Effector CD8-positive, alpha-beta T cell (primary cell): Measurements from ENCODE around the gene CCDC51.
"Not testable (repeated sequence)": the region's sequence is repeated elsewhere in the genome, so short reads cannot be mapped to it uniquely, and the experiment has no call there.

Experiments used
- DNase-seq: peaks from one replicate; lab custom pipeline; 2025; lab: John Stamatoyannopoulos, UW

The CCDC51 gene

DNA sequence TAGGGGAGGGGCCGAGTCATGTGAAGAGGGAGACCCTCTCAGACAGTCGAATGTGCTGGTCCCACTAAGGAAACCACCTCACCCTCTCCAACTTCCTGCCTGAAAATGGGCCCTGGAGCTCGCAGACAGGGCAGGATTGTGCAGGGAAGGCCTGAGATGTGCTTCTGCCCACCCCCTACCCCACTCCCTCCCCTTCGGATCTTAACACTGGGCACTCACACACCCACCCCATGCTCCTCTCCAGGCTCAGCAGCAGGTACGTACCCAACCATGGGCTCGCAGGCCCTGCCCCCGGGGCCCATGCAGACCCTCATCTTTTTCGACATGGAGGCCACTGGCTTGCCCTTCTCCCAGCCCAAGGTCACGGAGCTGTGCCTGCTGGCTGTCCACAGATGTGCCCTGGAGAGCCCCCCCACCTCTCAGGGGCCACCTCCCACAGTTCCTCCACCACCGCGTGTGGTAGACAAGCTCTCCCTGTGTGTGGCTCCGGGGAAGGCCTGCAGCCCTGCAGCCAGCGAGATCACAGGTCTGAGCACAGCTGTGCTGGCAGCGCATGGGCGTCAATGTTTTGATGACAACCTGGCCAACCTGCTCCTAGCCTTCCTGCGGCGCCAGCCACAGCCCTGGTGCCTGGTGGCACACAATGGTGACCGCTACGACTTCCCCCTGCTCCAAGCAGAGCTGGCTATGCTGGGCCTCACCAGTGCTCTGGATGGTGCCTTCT is 26.6 kb upstream of the CCDC51 start:
- DNase-seq = peak; percentile 41

DNA sequence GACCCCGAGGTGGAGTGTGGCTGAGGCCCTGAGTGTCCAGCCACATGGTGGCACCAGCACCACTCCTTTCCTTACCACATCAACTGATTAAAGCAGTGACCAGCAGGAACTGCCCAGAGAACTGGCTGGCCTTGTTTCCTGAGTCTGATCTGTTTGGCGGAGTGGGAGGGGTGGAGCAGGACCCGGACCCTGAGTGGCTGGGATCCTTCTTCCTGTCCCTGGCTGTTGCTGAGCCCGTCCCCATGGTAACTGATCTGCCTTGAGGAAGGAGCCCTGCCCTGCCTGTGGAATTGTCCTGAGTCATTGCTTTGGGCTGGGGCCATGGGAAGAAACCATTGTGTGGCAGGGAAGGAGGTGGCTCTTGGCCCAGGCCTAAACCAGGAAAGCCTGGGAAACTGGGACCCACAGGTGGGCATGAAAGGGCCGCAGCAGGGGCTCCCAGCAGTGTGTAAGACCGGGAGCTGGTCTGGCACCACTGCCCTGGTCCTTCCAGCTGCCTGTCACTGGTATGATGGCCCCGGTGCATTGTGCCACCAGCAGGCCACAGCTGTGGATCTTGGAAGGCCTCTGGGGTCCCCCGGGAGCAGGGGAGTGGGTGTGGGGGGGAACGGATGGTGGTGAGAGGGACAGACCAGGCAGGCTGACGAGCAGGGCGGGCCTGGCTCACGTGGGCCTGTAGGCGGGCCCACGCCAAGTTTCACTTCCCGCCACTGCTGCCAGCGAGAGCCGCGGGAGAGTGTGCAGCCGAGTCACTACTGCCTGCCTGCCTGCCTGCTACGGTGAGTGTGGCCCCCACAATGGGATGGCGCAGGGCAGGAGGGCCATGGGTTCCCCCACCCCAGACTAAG is 25.8 kb upstream of the CCDC51 start:
- peak; percentile 46 for DNase-seq

DNA sequence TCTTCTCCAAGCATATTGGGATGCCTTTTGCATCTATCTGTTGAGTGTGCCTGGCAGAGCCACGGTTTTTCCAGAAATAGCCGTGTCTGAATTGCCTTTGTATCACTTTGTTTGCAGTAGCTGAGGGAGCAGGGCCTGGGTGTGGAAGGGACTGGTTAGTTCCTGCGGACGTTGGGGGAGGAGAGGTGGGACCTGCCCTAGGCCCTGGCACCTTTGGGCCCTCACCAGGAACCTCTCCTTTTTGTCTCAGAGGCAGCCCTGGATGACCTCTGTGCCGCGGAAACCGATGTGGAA is 25.3 kb upstream of the CCDC51 start:
- DNase-seq = no peak

GRCh38 chr3:48464713-48465221 is 24.8 kb upstream of the CCDC51 start:
- no peak for DNase-seq

DNA sequence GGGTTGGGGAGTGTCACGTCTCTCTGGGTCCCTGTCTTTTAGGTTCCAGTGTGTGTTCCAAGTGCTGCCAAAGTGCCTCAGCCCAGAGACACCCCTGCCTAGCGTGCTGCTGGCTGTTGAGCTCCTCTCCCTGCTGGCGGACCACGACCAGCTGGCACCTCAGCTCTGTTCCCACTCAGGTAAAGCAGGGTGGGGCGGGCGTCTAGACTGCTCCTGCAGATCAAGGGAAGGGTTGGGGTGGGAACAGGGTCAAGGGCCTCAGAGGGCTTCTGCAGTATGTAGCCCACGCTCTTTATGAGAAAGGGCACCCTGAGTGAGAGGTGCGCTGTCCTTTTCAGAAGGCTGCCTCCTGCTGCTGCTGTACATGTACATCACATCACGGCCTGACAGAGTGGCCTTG is 23.8 kb upstream of the CCDC51 start:
- no peak for DNase-seq

GRCh38 chr3:48461767-48462166 is 21.8 kb upstream of the CCDC51 start:
- not testable (repeated sequence) for DNase-seq

GRCh38 chr3:48460517-48460902 is 20.6 kb upstream of the CCDC51 start:
- DNase-seq = no peak

DNA sequence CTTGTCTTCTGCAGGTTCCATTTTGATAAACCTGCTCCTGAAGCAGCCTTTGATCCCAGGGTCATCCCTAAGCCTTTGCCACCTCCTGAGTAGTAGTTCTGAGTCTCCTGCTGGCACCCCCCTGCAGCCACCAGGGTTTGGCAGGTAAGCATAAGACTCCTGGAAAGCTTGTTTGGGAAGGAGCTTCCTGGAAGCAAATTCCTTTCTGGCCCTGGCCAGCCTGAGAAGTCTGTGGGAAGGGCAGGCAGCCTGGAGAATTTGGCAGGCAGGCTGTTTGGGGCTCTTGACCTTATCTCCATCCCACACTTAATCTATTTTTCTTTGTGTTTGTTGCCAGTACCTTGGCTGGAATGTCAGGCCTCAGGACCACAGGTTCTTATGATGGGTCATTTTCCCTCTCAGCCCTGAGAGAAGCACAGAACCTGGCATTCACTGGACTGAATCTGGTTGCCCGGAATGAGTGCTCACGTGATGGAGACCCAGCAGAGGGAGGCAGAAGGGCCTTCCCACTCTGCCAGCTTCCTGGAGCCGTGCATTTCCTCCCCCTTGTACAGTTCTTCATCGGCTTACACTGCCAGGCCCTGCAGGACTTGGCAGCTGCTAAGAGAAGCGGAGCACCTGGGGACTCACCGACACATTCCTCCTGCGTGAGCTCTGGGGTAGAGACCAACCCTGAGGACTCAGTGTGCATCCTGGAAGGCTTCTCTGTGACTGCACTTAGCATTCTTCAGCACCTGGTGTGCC is 20.0 kb upstream of the CCDC51 start:
- DNase-seq = no peak

GRCh38 chr3:48459331-48459730 is 19.4 kb upstream of the CCDC51 start:
- DNase-seq = no peak

DNA sequence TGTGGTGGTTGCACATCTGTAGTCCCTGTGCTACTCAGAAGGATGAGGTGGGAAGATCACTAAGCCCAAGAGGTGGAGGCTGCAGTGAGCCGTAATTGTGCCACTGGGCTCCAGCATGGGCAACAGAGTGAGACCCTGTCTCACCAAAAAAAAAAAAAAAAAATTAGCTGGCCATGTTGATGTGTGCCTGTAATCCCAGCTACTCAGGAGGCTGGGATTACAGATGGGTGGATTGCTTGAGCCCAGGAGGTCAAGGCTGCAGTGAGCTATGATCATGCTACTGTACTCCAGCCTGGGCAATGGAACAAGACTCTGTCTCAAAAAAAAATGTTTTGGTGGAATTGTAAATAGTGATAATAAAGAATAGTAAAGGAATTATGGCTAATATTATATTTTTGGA is 16.5 kb upstream of the CCDC51 start:
- no peak for DNase-seq

GRCh38 chr3:48451270-48451669 is 11.4 kb upstream of the CCDC51 start:
- no peak for DNase-seq

DNA sequence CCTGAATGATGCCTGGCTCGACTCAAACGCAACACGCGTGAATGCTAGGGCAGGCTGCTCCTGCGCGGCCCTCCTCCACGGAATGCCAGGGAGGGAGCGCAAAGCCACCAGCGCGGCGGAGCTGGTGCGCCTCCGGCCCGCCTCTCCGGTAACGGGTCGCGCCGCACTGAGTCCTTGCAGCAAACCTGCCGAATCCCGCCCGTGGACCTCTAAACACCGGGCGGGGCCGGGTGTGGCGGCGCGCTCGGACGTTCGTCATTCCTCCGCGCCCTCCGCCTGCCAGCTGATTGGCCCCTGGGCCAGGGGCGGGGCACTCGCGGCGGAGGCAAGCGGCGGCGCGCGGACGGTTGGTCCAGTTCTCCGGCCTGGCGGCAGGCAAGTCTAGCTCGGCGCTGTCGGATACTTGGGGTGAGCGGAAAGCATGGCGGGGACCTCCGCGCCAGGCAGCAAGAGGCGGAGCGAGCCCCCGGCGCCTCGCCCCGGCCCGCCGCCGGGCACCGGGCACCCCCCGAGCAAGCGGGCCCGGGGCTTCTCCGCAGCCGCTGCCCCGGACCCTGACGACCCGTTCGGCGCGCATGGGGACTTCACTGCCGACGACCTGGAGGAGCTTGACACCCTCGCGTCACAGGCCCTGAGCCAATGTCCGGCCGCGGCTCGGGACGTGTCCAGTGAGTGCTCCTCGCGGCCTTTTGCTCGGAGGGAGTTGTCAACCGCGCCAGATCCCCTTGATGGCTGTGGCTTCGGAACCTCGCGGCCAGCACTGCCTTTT is 6.7 kb upstream of the CCDC51 start, which contains the start of gene ATRIP:
TSS of gene ATRIP (plus strand) at position 313 of the 769 bp plus-strand sequence. CDS start at position 422, 109 bp downstream.
- peak; percentile 84 for DNase-seq

- no peak for DNase-seq
Observed at GRCh38 chr3:48446043-48446424, 6.1 kb upstream of the CCDC51 start.

GRCh38 chr3:48445277-48445882 is 5.5 kb upstream of the CCDC51 start:
- DNase-seq = no peak

GRCh38 chr3:48441940-48442339 is 2.0 kb upstream of the CCDC51 start:
- DNase-seq = no peak

GRCh38 chr3:48440590-48440958 is 655 bp upstream of the CCDC51 start:
- no peak for DNase-seq

DNA sequence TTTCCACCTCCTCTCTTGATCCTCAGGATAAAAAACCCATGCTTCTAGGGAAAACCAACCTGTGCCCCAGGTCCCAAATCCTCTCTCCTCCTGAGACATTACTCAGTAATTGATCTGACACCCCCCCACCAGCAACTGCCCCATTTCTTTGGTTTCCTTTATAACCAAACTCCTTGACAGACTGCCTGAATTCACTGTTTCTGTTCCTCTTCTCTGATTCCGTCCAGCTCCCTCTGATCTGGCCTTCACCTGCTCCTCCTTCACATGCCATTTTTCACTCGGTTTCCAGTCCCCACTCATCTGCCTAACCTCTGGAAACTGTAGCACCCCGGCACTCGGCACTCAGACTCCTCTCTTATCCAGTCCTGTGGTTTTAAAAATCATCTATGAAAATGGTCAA is 2.1 kb downstream of the CCDC51 start:
- DNase-seq = no peak

DNA sequence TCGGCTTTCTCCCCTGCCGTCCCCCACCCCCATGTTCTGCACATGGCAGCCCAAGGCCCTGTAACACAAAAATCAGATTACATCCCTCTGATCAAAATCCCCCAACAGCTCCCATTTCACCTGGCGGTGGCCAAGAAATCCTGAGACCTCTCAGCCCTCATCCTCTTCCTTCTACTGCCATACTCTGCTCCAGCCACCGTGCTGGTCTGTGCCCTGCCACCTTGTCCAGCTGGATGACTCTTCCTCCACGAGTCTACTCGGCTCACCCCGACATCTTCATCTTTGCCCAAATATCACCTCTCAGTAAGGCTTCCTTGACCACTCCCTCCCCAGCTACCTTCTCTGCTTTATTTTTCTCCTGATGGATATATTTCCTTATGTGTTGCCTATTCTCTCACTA is 3.1 kb downstream of the CCDC51 start:
- no peak for DNase-seq

DNA sequence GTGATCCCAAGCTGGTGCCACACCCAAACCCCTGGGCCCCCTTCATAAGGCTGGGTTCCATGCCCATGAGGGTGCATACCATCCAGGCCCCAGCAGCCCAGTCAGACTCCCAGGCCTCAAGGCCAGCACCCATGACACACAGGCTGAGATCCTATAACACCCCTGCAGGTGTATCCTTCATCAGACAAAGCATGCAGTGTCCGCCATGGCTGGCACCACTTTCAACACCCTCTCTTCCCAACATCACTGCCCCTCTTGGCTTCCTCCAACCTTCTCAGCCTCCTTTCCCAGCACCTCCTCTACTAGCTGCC is 3.5 kb downstream of the CCDC51 start:
- no peak for DNase-seq

DNA sequence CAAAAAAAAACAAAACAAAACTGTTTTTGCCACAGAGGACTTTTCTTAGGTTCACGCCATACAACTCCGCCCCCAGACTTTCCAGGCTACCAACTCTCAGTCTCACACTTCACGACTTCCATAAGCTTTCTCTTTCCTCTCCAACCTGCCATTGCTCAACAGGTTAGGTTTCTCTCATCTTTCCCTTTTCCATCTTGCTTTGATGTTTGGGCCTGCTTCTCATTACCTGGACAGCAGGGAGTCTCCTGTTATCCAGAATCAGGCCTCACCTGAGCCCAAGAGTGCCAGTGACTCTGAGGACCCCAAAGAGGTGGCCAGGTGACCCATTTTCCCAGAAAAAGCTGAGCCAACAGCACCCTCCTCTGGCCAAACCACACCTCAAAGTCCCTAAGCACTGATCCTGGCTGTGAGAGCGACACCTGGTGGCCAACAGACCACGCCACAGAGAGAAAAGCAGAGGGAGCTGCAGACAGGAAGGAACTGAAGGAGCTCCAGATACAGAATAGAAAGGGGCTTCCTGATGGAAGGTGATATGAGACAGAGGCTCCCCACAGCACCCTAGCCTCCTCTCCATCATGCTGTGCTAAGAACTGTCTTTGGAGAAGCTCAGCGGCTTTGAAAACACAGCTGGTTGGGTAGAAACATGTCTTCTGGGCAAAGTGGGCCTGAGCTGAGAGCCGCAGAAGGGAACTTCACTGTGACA is 4.0 kb downstream of the CCDC51 start:
- peak; percentile 79 for DNase-seq

DNA sequence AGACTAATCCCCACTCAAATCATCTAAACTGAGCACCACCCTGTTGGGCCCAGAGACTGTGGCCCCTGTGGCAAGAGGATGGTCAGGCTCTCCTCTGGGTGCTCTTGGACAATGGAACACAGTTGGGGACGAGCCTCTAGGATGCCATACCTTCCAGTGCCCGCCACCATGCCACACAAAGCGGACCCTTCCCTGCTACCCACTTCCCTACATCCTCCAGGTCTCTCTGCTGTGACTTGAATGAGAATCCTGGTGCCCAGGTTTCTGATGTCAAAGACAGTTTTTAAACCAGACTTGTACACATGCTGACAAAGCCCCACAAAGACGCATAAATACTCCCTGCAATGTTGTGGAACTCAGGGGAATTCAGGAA is 4.7 kb downstream of the CCDC51 start:
- DNase-seq = no peak
